ENCODE data around the gene GBX2.

GRCh38 chr2:236184701-236185100 lies 16.5 kb upstream of the GBX2 start:
- TF ChIP-seq, protein P1, sequence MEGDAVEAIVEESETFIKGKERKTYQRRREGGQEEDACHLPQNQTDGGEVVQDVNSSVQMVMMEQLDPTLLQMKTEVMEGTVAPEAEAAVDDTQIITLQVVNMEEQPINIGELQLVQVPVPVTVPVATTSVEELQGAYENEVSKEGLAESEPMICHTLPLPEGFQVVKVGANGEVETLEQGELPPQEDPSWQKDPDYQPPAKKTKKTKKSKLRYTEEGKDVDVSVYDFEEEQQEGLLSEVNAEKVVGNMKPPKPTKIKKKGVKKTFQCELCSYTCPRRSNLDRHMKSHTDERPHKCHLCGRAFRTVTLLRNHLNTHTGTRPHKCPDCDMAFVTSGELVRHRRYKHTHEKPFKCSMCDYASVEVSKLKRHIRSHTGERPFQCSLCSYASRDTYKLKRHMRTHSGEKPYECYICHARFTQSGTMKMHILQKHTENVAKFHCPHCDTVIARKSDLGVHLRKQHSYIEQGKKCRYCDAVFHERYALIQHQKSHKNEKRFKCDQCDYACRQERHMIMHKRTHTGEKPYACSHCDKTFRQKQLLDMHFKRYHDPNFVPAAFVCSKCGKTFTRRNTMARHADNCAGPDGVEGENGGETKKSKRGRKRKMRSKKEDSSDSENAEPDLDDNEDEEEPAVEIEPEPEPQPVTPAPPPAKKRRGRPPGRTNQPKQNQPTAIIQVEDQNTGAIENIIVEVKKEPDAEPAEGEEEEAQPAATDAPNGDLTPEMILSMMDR (IDR thresholded peaks at IDR 0.05): no peak
- TF ChIP-seq POLR2A (IDR thresholded peaks at IDR 0.05) (no peak), POLR2AphosphoS5 (IDR thresholded peaks at IDR 0.05) (no peak)
